ENCODE measurements around the gene CLEC18B. TPM values are rescaled to one million over a fixed set of nuclear protein-coding genes. Genes with fewer than 3 reads are reported as not detected.

CLEC18B gene
- total RNA-seq, 1 experiment from 2014 or later, result 0.87 TPM

DNA sequence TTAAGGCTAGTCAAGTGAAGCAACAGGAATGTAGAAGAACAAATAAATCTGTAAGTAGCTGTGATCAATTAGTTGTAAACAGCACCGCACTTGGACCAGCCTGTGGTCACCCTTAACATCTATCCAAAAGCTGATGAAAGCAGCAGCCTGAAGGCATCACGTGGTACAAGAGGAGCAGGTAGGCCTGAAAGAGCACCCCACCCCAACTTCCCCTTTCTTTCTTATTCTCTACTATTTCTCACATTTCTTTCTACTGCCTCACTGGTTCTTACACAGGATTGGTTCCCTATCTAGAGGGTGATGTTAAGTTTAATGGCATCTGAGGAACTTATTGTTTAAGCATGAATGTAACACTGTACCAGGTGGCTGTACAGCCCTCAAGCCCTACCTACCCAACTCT is 42.6 kb upstream of the CLEC18B start:
- Histone ChIP-seq H2AFZ (ENCODE audit: low read length) (no peak overlapping the region), H3K4me2 (ENCODE audit: low read length) (no peak overlapping the region), H3K9me3 (ENCODE audit: low read length) (no peaks in the 10 kb centered on the region), H3K36me3 (ENCODE audit: low read depth, low read length) (peaks cover 7% of the 10 kb centered on the region; the same call in 1 of the 2 replicates), H3K4me3 (ENCODE audit: low read length) (no peak overlapping the region), H4K20me1 (ENCODE audit: low read length) (no peaks in the 10 kb centered on the region), H3K27me3 (ENCODE audit: low read length) (no peaks in the 10 kb centered on the region), H3K9me2 (replicated peaks; ENCODE audit: low read length) (no peaks in the 10 kb centered on the region), H3F3A (ENCODE audit: low read length, unreplicated experiment) (no peaks in the 10 kb centered on the region), H3K4me1 (ENCODE audit: insufficient read depth, low read length) (peaks cover 15% of the 10 kb centered on the region; the same call in 1 of the 2 replicates), H3K27ac (ENCODE audit: low read length) (no peak overlapping the region), H3K79me2 (ENCODE audit: low read length) (no peaks in the 10 kb centered on the region), H3K9ac (ENCODE audit: low read length) (no peak overlapping the region)
- TF ChIP-seq, protein P1, sequence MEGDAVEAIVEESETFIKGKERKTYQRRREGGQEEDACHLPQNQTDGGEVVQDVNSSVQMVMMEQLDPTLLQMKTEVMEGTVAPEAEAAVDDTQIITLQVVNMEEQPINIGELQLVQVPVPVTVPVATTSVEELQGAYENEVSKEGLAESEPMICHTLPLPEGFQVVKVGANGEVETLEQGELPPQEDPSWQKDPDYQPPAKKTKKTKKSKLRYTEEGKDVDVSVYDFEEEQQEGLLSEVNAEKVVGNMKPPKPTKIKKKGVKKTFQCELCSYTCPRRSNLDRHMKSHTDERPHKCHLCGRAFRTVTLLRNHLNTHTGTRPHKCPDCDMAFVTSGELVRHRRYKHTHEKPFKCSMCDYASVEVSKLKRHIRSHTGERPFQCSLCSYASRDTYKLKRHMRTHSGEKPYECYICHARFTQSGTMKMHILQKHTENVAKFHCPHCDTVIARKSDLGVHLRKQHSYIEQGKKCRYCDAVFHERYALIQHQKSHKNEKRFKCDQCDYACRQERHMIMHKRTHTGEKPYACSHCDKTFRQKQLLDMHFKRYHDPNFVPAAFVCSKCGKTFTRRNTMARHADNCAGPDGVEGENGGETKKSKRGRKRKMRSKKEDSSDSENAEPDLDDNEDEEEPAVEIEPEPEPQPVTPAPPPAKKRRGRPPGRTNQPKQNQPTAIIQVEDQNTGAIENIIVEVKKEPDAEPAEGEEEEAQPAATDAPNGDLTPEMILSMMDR (conservative IDR thresholded peaks at IDR 0.05; ENCODE audit: low read depth, low read length), result no peak
- TF ChIP-seq EZH2 (IDR thresholded peaks at IDR 0.05; ENCODE audit: low read length, unreplicated experiment) (no peak), EZH2phosphoT487 (IDR thresholded peaks at IDR 0.05; ENCODE audit: borderline replicate concordance, low read length) (no peak)
- BruUV-seq (replicated peaks), result no TSS peak
- no peak for ATAC-seq
- intact Hi-C loops (cut with micrococcal nuclease), result no loop called here
- ChIA-PET POLR2A (ENCODE audit: unreplicated experiment) (no interaction called here), CTCF (no interaction called here)
- no peak for DNase-seq

DNA sequence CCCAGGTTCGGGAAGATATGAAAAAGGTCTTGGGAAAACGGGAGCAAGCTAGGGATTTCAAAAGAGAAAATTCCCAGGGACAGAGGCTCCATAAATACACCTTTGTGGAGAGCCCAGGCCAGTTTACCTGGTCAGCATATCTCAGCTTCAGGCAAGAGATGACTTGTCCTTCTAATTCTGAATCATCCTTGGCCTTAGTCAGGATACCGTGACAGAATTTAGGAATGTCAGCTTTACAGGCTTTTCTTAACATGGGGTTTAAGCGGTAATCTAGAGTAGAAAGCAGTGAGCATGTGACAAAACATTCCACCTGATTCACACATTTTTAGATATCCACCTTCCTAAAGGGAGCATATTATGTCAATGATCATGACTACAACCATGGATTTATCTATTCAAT is 41.1 kb upstream of the CLEC18B start:
- H3K27ac ChIP-seq (ENCODE audit: low read length), result peak overlapping the region; percentile 52
- TF ChIP-seq EZH2phosphoT487 (IDR thresholded peaks at IDR 0.05; ENCODE audit: borderline replicate concordance, low read length) (no peak), EZH2 (IDR thresholded peaks at IDR 0.05; ENCODE audit: low read length, unreplicated experiment) (no peak)
- TF ChIP-seq, protein P1 (conservative IDR thresholded peaks at IDR 0.05; ENCODE audit: low read depth, low read length), result no peak
- ChIA-PET POLR2A (ENCODE audit: unreplicated experiment) (no interaction called here), CTCF (no interaction called here)
- H2AFZ ChIP-seq (ENCODE audit: low read length), result no peak overlapping the region
- no peaks in the 10 kb centered on the region for H3F3A ChIP-seq (ENCODE audit: low read length, unreplicated experiment)
- intact Hi-C loops (cut with micrococcal nuclease), result no loop called here
- no peak overlapping the region for H3K9ac ChIP-seq (ENCODE audit: low read length)
- ATAC-seq (peak; percentile 84), DNase-seq (peak; percentile 76)
- no TSS peak for BruUV-seq (replicated peaks)
- peaks cover 5% of the 10 kb centered on the region; the same call in 1 of the 2 replicates for H3K36me3 ChIP-seq (ENCODE audit: low read depth, low read length)
- H3K79me2 ChIP-seq (ENCODE audit: low read length), result no peaks in the 10 kb centered on the region
- no peaks in the 10 kb centered on the region for H3K9me3 ChIP-seq (ENCODE audit: low read length)
- H4K20me1 ChIP-seq (ENCODE audit: low read length), result no peaks in the 10 kb centered on the region
- H3K9me2 ChIP-seq (replicated peaks; ENCODE audit: low read length), result no peaks in the 10 kb centered on the region
- H3K4me3 ChIP-seq (ENCODE audit: low read length), result no peak overlapping the region
- H3K4me2 ChIP-seq (ENCODE audit: low read length), result no peak overlapping the region; the same call in 1 of the 2 replicates
- no peaks in the 10 kb centered on the region for H3K27me3 ChIP-seq (ENCODE audit: low read length)
- peaks cover 15% of the 10 kb centered on the region; the same call in 1 of the 2 replicates for H3K4me1 ChIP-seq (ENCODE audit: insufficient read depth, low read length)

DNA sequence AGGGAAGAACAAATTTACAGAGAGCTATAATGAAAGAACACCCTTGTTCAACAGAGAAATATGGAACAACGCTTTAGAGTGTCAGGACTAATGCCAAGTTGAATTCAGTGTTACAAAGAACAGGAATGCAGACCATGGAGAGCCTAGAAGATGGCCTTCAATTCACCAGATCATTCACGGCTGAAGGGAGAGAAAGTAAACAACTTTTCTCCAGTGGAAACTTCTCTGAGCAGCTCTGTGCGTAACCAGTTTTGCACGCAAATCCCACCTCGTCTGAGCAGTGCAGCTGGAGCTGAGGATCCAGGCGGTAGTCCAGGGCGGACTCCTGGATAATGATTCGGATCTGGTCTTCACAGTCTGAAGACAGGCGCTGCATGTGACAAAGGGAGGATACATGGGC is 40.5 kb upstream of the CLEC18B start:
- H3K4me1 ChIP-seq (ENCODE audit: insufficient read depth, low read length), result peaks cover 15% of the 10 kb centered on the region; the same call in 1 of the 2 replicates
- no peaks in the 10 kb centered on the region for H3F3A ChIP-seq (ENCODE audit: low read length, unreplicated experiment)
- BruUV-seq (replicated peaks), result no TSS peak
- no peaks in the 10 kb centered on the region for H3K79me2 ChIP-seq (ENCODE audit: low read length)
- ATAC-seq (no peak), DNase-seq (no peak)
- POLR2A ChIA-PET (ENCODE audit: unreplicated experiment), result no interaction called here
- peak overlapping the region; percentile 25; the same call in 1 of the 2 replicates for H3K27ac ChIP-seq (ENCODE audit: low read length)
- TF ChIP-seq EZH2phosphoT487 (IDR thresholded peaks at IDR 0.05; ENCODE audit: borderline replicate concordance, low read length), result no peak
- TF ChIP-seq, protein P1 (conservative IDR thresholded peaks at IDR 0.05; ENCODE audit: low read depth, low read length), result no peak
- no peak for TF ChIP-seq EZH2 (IDR thresholded peaks at IDR 0.05; ENCODE audit: low read length, unreplicated experiment)
- no peak overlapping the region for H3K4me3 ChIP-seq (ENCODE audit: low read length)
- H3K4me2 ChIP-seq (ENCODE audit: low read length), result no peak overlapping the region; the same call in 1 of the 2 replicates
- intact Hi-C loops (cut with micrococcal nuclease), result no loop called here
- no peaks in the 10 kb centered on the region for H3K27me3 ChIP-seq (ENCODE audit: low read length)
- no peak overlapping the region for H2AFZ ChIP-seq (ENCODE audit: low read length)
- H3K9ac ChIP-seq (ENCODE audit: low read length), result no peak overlapping the region
- H4K20me1 ChIP-seq (ENCODE audit: low read length), result no peaks in the 10 kb centered on the region
- H3K36me3 ChIP-seq (ENCODE audit: low read depth, low read length), result peaks cover 5% of the 10 kb centered on the region; the same call in 1 of the 2 replicates
- no peaks in the 10 kb centered on the region for H3K9me3 ChIP-seq (ENCODE audit: low read length)
- CTCF ChIA-PET, result no interaction called here
- H3K9me2 ChIP-seq (replicated peaks; ENCODE audit: low read length), result no peaks in the 10 kb centered on the region

All from PC-3 (cell line).